Mammary epithelial cell (primary cell): ENCODE results near the gene SIGMAR1.

Experiments
- EZH2 ChIP-seq: IDR thresholded peaks from 2 replicates; pipeline ENCODE4 v1.6.1; 2012; ENCODE audit warnings: low read length, inconsistent platforms, borderline replicate concordance
- TF ChIP-seq, protein P1 (sequence below), 2 donors: IDR thresholded peaks in 1 of 2; conservative IDR thresholded peaks in 1 of 2; 2 replicates each; pipeline ENCODE4 v1.5.1; 2011 to 2012; ENCODE audit warnings: inconsistent platforms in 2 of 2, low read length in 2 of 2, mild to moderate bottlenecking in 2 of 2, control low read depth in 1 of 2, low read depth in 1 of 2; ENCODE audit not compliant: insufficient read depth in 1 of 2; ENCODE audit errors: extremely low read depth in 1 of 2

- TF ChIP-seq, protein P1, sequence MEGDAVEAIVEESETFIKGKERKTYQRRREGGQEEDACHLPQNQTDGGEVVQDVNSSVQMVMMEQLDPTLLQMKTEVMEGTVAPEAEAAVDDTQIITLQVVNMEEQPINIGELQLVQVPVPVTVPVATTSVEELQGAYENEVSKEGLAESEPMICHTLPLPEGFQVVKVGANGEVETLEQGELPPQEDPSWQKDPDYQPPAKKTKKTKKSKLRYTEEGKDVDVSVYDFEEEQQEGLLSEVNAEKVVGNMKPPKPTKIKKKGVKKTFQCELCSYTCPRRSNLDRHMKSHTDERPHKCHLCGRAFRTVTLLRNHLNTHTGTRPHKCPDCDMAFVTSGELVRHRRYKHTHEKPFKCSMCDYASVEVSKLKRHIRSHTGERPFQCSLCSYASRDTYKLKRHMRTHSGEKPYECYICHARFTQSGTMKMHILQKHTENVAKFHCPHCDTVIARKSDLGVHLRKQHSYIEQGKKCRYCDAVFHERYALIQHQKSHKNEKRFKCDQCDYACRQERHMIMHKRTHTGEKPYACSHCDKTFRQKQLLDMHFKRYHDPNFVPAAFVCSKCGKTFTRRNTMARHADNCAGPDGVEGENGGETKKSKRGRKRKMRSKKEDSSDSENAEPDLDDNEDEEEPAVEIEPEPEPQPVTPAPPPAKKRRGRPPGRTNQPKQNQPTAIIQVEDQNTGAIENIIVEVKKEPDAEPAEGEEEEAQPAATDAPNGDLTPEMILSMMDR (conservative IDR thresholded peaks at IDR 0.05 in 1 of 2, IDR thresholded peaks at IDR 0.05 in 1 of 2; ENCODE audit: extremely low read depth in 1 of 2, insufficient read depth in 1 of 2, low read depth in 1 of 2, low read length in 2 of 2), result no peak
- no peak for TF ChIP-seq EZH2
Measured at GRCh38 chr9:34662526-34663302, 25.1 kb upstream of the SIGMAR1 start, which contains the start of gene CCL27.
